SIG-M5 (cell line): ENCODE measurements around the gene TOM1L2.
A peak's percentile ranks its signal among the peaks of the same experiment; 100 is the strongest.
"Not testable (repeated sequence)": the region's sequence is repeated elsewhere in the genome, so short reads cannot be mapped to it uniquely, and the experiment has no call there.

Experiments
- DNase-seq: peaks from one replicate; lab custom pipeline; 2025; lab: John Stamatoyannopoulos, UW

Gene TOM1L2

DNA sequence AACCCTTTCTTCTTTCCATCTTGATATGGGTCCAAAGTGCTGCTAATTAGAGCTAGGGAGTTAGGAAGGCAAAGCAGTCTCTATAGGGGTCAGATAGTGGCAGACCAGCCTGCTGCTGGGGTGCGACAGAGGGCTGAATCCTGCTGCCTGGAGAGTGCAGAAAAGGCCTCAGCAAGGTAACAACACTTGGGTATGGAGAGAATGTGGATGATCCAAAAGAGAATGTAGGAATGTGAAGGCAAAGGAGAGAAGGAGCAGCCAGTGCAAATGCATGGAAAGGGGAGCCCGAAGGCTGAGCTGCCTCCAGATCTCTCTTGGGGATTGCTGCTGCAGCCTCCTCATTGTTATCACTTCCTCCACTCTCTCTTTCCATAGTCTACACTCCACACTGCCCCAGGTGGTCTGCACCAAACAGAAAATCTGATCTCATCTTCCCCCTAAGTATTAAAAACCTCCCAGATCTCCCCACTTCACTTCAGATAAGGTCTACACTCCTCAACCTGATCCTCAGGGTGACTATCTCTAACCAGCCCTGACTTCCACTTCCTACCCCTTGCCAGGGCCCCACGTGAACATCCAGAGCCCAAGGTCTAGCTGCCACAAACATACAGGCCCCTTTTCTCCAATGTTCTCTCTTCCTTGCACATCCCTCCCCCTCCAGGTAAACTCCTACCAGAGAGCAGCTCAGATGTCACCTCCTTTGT is 28.8 kb downstream of the TOM1L2 start:
- no peak for DNase-seq

DNA sequence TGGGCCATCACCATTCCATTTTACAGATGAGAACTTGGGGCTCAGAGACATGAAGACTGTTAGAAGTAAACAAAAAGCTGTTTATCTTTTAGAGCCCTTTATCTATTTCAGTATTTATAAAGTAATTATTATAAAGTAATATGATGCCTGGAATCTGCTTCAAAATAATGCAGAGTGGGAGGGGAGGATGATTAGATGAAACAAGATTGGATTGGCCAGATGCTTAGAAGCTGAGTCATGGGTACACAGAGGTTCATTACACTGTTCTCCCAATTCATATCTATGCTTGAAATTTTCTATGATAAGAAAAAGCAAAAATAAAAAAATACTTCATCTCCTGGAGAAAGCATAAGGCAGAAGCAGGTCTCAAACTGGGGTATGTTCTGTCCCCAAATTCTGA is 29.4 kb downstream of the TOM1L2 start:
- DNase-seq: no peak

DNA sequence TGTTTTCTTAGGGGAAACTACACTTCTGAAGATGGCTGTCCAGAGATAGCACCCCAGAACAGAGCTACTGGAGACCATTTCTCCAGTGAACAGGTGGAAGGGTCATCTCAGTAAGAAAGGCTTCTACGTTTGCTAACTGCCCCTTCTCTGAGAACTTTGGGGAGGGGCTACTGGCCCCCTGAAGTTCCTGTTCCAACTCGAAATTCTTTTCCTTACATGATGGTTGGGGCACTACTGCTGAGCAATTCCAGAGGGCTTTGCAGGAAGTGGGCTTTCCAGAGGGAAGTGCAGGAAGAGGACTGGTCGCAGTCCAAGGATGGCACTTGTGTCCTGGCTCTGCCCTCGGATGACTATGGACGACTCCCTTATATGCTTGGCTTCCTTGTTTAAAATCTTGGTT is 31.2 kb downstream of the TOM1L2 start:
- no peak for DNase-seq

DNA sequence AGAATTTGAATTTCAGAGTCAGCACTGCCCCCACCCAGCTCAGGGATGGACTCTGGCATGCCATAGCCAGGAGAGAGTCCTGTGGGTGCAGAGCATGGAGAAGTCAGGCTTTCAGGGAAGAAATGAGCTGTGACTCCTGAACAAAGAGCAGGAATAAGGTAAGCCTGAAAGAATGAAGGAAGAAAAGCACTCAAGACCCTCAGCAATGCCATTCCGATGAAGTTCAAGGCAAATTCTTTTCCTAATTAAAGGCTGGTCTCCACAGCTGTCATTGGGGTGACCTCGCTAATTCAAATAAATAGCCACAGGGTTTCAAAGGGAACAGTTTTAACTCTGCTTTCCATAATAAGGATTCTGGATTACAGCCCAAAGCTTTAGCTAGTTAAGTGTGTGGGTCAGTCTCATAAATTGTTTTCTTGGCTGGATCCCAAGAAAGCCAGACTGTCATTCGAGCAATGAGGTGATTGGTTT is 31.7 kb downstream of the TOM1L2 start:
- no peak for DNase-seq

DNA sequence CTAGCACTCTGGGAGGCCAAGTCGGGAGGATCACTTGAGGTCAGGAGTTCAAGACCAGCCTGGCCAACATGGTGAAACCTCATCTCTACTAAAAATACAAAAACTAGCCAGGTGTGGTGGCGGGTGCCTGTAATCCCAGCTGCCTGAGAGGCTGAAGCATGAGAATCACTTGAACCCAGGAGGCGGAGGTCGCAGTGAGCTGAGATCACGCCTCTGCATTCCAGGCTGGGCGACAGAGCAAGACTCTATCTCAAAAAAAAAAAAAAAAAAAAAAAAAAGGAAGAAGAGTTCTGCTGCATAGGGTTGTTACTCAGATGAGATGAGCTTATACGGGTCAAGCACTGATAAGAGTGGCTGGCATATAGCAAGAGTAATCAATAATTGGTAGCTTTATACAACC is 32.3 kb downstream of the TOM1L2 start:
- not testable (repeated sequence) for DNase-seq

DNA sequence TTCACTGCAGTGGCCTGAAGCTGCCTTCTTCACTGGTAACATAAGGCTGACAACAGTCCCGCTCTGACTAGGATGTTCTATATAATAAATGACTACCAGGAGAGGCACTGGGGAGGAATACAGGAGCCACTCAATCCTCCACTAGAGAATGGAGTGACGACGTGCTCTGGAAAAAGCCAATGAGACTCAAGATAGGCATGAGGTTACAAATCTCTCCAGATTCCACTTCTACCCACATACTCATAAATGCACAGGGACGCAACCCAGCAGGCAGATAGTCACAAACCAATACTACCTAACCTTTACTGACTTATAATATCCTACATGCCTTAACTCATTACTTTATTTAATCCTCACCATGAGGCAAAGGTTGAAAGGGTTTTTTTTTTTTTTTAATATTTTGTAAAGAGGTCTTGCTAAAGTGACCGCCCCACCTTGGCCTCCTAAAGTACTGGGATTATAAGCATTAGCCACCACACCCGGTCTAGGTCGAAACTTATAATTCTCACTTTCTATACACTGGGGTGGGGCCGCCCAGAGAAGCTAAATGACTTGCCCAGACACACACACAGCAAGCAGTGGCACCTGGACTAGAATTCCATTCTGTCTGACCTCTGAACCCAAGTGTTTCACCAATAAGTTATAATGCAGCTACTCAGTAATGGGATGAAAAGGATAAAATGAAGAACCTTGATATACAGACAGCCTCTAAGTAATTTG is 33.7 kb downstream of the TOM1L2 start:
- DNase-seq: no peak

DNA sequence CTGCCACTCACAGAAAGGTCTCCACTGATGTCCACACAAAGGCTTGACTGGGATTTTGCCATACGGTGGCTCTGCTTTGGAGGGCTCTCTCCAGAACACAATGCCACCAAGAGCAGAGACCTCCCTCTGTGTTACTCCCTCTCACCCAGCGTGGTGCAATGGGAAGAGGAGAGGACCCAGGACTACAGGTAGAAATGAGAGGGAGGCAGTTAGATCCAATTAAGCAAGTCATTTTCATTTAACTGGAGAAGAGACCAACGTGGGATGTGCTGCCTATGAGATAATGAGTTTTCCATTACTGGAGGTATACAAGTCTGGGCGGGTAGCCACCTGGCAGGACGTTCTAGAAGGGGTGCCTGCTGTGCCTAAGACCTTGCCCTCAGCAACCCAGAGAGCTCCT is 34.2 kb downstream of the TOM1L2 start:
- DNase-seq: no peak

DNA sequence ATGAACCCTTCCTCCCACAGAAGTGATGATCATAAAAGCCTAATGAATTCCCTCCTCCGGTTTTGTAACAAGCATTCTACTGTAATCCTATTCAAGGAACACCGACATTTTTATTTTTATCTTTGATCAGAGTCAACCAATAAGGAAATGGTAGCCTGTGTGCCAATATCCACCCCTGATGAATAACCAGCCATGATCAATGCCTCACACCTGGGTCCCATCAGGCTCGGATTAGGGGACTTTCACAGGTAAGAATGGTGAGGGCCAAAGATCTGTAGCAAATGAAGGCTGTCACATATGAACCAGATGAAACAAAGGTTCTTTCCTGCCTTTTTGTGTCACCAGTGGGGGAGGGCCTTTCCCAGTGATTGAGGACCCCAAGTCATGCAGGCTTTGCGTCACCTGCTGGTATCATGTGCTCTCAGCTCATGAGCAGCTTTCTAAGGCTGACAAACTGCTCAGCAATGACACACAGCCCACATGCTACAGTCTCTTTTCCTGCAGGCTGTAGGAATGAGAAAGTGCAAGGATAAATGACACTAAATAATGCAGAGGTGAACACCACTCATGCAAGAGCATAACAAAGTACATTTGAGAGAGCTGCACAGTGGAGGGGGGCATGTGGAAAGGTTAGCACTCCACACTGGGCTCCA is 34.9 kb downstream of the TOM1L2 start:
- DNase-seq: no peak

DNA sequence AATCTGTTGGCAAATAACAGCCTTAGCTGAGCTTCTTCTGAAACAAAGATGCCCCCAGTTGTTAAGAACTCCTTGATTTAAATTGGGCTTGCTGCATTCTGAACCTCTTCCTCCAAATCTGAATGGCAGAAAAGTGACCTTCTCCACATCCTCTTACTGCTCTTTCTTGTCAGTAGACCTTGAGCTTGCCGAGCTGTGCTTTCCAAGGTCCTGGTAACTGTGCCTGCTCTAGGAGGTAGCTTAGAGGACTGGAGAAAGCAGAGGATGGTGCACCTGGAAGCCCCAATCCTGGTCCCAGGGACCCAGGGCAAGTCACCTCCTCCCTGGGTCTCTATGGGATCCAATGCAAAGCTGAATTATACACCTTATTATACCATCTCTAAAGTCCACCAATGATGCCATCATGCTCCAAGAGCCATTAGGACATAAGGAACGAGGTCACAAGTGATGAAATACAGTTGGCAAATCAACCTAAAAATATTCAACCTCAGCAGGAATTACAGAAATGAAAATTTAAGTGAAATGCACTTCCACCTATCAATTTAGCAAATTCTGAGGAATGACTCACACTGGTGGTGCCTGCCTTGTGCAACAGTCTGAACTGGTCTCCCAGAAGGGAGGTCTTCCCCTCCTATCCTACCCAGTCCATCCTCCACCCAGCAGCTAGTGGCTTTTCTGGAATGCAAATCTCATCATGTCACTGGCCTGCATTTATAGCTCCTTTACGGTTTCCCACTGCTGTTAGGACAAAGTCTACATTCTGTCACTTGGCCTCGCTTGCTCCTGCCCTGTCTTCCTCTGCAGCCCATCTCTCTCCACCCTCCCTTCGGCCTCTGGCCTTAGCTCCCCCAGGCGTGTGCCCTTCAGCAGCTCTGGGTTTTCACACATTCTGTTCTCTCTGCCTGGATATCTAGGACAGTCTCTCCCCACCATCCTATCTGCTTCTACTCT is 36.6 kb downstream of the TOM1L2 start:
- DNase-seq: peak; percentile 56

DNA sequence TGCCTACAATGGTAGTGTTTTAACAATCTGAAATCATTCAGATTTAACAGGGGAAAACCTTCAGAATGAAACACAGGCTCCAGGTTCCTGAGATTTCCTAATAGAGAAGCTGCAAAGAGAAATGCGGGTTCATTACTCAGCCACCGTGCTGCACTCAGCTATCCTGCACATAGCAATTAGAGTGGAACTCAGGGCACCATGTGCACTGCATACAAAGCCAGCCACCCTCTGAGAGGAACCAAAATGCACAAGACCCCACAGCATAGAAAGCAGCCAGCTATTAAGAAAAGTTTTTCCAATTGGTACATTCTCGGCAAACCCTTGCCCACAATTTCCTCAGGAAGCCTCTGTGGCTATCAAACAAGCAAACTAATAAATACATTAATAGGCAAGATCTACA is 37.4 kb downstream of the TOM1L2 start:
- no peak for DNase-seq

DNA sequence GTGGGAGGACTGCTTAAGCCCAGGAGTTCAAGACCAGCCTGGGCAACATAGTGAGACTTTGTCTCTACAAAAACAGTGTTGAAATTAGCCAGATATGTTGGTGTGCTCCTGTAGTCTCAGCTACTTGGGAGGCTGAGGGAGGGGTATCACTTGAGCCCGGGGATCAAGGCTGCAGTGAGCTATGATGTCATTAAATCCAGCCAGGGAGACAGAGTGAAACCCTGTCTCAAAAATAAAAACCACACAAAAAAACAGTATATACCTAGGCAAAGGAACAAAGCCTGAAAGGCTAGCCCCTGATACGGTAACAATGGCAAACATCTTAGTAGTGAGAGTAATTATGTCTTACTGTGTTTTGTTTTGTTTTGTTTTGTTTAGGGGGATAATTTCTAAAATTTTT is 38.0 kb downstream of the TOM1L2 start:
- no peak for DNase-seq

DNA sequence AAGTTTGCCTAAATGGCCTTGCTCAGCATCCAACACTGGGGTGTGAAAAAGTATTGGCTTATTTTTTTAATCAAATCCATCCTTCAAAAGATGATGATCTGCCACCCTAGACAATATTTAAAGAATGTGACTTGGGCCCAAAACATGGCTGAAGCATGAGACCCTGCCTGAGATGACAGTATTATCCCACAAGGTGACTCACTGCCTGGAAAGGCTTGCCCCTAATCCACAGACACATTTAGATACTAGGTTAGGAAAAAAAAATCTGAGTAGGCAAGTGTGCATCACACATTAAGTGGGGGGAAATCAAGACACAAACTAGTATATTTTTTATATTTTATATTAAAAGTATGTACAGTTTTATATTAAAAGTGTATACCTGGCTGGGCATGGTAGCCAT is 38.4 kb downstream of the TOM1L2 start:
- DNase-seq: no peak

DNA sequence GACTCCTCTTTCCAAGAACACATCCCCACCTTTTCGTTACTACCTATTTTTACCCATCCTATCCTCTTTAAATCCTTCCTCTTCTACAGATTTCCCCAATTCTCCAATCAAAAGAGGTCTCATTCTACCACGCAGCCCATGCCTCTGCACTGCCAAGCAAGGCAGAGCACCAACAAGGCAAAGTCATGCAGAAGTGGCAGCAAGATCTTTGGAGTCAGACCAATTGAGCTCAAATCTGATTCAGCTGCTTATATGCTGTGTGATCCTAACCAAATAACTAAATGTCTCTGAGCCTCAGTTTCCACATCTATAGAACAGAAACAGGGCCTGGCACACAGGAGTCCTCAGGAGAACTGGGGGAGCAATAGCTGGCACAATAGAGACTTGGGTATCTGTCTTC is 41.0 kb downstream of the TOM1L2 start:
- DNase-seq: no peak

DNA sequence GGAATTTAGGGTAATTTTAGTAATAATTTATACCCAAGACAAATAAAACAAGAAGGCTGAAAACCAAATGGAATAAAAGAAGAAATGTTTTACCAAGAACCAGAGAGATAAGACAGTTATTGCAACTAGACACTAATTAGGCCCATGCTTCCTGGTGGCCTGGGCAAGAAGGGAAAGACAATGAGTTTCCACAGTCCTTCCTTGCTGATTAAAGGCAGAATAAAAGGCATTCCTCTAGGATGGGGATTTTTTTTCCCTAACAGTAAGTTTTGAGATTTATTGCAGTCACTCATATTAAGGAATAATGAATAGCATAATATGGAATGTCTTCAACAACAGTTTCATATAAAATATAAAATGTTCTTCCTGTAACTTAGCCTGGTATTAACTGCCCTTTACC is 41.5 kb downstream of the TOM1L2 start:
- DNase-seq: no peak

DNA sequence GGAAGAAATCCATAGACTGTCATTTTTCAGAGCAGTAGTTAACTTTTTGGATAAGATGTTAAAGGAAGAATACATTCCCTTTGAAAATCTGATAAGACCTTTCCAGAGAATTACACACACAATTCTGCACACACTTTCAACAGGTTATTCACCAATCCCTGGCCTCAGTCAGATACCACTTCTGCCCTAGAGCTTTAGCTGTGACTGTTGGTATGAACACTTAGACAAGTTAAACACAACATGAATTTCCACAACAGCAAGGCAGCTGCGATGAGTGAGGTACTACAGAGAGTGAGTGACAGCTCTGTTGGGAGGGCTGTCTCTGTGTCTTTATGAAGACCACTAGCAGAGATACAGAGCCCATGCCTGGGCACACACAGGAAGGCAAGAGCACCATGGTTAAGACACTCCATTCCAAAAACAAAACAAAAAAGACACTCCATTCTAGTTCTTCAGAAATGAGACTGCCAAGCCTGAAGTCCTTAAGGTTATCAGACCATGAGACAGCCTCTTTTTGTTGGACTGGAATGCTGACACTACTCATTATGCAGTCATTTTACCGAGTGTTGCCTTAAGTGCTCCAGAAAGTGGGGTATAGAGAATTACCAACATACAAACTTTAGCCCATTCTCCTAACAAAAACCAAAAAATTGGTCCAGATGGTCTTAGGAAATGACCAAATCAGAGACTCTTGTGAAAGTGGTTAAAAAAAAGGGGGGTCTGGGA is 42.4 kb downstream of the TOM1L2 start:
- no peak for DNase-seq

DNA sequence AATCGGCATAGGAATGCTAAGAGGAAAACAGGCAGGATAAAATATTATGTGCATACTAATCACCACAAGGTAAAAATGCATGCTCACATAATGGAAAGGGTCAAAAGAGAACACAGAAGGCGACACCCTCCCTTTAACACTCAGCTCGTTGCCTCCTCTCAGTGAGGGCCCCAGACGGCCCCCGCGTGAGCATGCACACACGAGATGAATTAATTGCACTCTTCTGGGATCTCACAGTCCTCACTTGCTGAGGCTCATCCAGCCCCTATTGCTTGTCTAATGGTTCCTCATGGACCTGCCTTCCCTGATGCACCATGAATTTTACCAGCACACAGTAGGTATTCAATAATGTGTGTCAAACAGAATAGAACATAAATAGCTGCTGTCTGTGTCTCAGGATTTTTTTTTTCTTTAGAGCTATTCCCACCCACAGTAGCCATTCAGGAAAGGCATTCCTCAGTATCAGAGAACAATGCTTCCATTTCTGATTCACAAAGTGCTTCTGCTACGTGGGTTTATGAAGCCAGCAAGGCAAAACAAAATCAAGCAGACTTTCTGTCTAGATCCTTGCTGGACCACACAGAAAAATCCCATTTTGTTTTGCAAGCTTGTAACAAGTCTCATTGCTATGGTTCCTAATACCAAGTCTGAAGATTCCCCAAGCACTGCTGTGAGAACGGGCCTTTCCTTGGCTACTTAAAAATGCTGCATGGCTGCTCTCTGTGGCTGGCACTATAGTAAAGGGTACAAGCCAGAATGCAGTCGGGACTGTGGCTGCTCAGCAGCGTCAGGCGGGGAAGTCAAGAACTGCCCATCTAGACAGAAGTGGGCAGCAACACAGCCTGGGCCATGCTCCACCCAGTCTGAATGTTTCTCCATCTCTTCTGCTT is 43.6 kb downstream of the TOM1L2 start:
- no peak for DNase-seq

DNA sequence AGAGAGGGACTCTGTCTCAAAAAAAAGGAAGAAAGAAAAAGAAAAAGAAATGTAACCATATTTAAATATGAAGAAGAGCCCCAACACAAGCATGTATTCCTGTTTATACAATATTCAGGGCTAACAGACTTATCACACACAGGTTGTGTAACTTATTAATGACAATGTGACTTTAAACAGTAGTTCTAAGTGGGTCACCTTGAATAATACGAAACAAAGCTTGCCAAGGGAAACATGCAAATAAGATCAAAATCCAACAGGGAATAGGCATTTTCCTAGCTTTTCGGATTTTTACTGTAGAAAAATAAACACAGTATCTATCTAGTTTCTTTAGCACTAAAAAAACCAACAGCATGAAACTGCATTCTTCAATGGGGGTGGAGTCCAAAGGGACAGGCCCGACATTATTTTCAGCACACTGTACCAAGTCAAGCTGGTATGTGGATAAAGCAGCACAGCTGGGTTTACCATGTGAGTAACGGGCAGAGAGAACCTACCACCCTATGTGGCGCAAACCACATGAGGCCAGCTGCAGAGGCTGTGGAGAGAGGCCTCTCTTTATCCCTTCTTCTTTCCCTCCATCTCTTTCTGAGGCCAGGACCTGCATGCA is 45.3 kb downstream of the TOM1L2 start:
- no peak for DNase-seq

DNA sequence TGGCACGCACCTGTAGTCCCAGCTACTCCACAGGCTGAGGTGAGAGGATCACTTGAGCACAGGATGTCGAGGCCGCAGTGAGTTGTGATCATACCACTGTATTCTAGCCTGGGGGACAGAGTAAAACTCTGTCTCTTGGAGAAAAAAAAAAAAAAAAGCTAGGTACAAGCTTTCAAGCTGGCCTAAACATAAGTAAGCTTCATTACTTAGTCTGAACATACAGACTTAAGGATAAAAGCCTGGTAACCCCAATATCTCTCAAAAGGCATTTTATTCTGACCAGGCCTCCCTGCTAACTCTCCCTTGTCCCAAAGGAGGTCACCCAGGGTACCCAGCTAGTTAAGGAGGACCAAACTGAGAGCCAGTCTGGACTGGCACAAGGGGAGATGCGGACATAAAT is 46.2 kb downstream of the TOM1L2 start:
- DNase-seq: no peak

DNA sequence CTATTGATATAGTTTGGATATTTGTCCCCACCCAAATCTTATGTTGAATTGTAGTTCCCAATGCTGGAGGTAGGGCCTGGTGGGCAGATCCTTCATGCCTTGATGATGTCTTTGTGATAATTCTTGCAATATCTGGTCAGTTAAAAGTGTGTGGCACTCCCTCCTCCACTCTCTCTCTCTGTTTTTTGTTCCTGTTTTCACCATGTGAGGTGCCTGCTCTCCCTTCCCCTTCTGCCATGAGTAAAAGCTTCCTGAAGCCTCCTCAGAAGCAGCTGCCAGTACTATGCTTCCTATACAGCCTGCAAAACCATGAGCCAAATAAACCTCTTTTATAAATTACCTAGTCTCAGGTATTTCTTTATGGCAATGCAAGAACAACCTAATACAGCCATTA is 47.3 kb downstream of the TOM1L2 start:
- no peak for DNase-seq
